Activated naive CD4-positive, alpha-beta T cell treated with anti-CD3 and anti-CD28 coated beads, Interleukin-2, amount 10 ng/mL, durations not matched to agents 7 days and 5 days (primary cell): Measurements from ENCODE around the gene HOXB1.

Experiments
- CTCF ChIA-PET: fragments of 350-600 bp; sonication (Branson Sonifier 250); formaldehyde crosslinking; loops from one replicate; lab custom pipeline; 2021; ENCODE audit warnings: antibody characterized with exemption; lab: Charles Lee
- DNase-seq: peaks from one replicate; pipeline ENCODE4 v3.0.0-alpha.2; 2020
- H3K27ac Mint-ChIP-seq: one replicate; pipeline ENCODE4 v1.8.0; 2021; ENCODE audit warnings: mild to moderate bottlenecking, moderate library complexity, mixed read lengths
- H3K27me3 Mint-ChIP-seq: one replicate; pipeline ENCODE4 v1.8.0; 2021; ENCODE audit warnings: mild to moderate bottlenecking, mixed read lengths
- H3K36me3 Mint-ChIP-seq: one replicate; pipeline ENCODE4 v1.8.0; 2021; ENCODE audit warnings: mixed read lengths
- H3K4me1 Mint-ChIP-seq: one replicate; pipeline ENCODE4 v1.8.0; 2021; ENCODE audit warnings: mixed read lengths
- H3K4me3 Mint-ChIP-seq: one replicate; pipeline ENCODE4 v1.8.0; 2021; ENCODE audit warnings: mild to moderate bottlenecking, moderate library complexity, mixed read lengths
- H3K9me3 Mint-ChIP-seq: one replicate; pipeline ENCODE4 v1.8.0; 2021; ENCODE audit warnings: mixed read lengths

The HOXB1 gene

DNA sequence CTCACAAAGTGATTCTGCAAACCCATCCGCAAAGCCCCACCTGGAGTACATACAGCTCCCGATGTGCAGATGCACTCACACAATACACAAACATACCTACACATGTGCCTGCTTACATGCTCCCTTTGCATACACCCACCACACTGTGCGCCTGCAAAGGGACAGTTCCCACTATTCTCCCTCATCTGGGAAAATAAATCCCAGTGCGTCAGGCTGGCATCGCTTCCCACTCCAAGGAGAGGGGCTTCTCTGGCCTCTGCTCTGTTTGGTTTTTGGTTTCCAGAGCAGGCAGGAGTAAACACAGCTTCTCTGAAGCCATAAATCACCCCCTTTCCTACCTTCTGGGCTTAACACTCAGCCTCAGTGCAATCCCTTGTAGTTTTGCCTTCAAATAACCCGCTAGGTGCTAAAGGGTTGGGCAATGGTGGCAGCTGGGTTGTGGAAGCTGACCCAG, 32.6 kb upstream of the HOXB1 start:
- Mint-ChIP-seq H3K4me3 (no peak overlapping the region), H3K27ac (no peak overlapping the region), H3K27me3 (peaks cover 54% of the 10 kb centered on the region), H3K36me3 (peaks cover 4% of the 10 kb centered on the region), H3K4me1 (peaks cover 26% of the 10 kb centered on the region), H3K9me3 (no peaks in the 10 kb centered on the region)
- no peak for DNase-seq
- CTCF ChIA-PET = interaction anchor here (1.6 to 1.8 kb wide), 2 partner anchors 24 to 70 kb away, joined by 4 read pairs; no protein-coding TSS in a partner anchor

- peaks cover 1% of the 10 kb centered on the region for H3K36me3 Mint-ChIP-seq
- H3K27me3 Mint-ChIP-seq = peaks cover 59% of the 10 kb centered on the region
- H3K27ac Mint-ChIP-seq = no peak overlapping the region
- no peaks in the 10 kb centered on the region for H3K9me3 Mint-ChIP-seq
- CTCF ChIA-PET = interaction anchor here (1.8 kb wide), 1 partner anchor 25 kb away, joined by 4 read pairs; no protein-coding TSS in a partner anchor
- H3K4me1 Mint-ChIP-seq = peaks cover 23% of the 10 kb centered on the region
- DNase-seq = no peak
- H3K4me3 Mint-ChIP-seq = no peak overlapping the region
Measured at GRCh38 chr17:48562934-48563333, 32.1 kb upstream of the HOXB1 start.

DNA sequence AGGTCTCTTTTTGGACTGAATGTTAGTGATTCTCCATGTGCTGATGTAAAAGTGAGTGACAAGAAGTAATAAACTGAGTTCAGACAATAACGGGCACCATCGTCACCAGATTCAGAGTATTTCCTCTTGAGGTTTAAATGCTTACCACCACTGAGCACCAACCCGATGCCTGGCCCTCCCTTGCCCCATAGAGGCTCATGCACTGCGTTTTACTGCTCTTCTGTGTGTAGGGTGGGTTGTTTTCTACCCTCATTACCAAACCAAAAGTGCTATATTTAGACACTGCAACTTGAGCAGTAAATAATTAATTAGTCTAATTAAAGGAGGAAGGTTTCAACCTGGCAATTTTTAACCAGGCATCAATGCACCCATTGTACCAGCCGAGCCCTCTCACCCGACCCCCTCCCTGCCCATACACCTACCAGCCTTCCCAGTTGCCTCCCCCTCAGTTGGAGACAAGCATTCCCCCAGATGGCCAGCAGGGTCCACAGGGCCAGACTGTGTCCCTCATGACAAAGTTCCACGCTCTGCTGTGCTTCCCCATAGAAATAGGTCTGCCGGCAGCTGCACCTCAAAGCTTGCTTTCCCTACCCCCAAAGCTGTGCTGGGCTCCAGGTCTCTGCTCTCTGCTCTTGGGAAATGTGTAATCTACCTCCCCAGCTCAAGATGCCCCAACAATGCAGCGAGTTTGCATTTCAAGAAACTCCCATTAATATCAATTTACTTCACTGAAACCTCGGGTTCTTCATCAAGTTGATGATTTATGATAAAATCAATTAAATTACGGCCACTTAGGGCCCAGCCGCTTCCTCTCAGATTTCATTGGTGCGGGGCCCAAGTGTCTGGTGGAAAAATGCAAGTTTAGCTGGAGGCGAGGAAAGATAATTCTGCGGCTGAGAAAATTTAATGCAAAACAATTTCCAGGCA, 31.3 kb upstream of the HOXB1 start:
- H3K27ac Mint-ChIP-seq = peak overlapping the region; percentile 13
- no peaks in the 10 kb centered on the region for H3K9me3 Mint-ChIP-seq
- CTCF ChIA-PET = interaction anchor here (0.7 to 1.5 kb wide), 3 partner anchors 8 to 1339 kb away, joined by 3 to 4 read pairs (median 4); no protein-coding TSS in a partner anchor

DNA sequence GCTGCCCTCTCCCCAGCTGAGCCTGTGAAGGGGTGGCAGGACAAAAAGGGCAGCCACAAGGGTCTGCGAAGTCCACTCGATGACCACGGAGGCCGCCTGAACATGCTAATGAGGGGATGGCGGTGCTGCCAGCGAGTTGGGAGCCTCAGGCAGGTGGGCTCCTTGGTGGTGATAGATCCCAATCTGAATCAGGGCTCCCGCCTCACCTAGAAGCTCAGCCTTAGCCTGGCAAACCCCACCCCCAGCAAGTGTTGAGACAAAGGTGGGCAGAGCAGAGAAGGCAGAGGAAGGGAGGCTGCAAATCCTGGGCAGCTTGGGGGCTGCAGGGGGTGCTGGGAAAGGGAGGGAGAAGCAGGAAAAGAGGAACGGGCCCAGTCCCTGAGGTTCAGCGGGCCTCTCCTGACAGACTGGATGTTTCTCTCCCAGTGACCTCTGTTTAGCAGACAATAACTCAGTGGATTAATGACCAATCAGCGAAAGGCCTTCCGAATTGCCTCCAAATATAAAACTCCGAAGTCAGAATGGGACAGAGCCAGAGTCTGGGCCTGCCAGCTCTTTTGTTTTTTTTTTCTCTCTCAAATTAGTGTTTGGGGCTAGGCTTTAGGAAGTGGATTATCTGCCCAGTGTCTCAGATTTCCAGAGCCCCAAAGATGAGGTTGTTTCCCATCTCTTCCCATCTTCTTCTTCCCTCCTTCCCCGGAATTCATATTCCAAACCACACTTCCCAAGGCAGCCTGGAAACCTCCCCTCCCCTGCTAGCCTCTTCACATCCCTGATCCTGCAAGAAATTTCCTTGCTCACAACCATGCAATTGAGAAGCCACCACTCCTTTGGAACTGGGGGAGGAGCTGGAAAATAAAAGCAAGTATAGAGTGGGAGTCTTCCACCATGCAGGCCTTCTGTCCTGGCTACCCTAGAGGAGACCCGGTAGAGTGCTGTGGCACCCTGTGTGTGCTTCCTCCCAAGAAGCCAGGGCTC, 29.3 kb upstream of the HOXB1 start:
- Mint-ChIP-seq H3K9me3 (no peaks in the 10 kb centered on the region), H3K27ac (no peak overlapping the region), H3K4me3 (no peak overlapping the region), H3K36me3 (peaks cover 8% of the 10 kb centered on the region), H3K4me1 (peaks cover 30% of the 10 kb centered on the region), H3K27me3 (peaks cover 87% of the 10 kb centered on the region)
- CTCF ChIA-PET = interaction anchor here (1.5 kb wide), 1 partner anchor 68 kb away, joined by 4 read pairs; no protein-coding TSS in a partner anchor
- no peak for DNase-seq

More for the DNA sequence above, 31.3 kb upstream of the HOXB1 start:
- peaks cover 23% of the 10 kb centered on the region for H3K4me1 Mint-ChIP-seq
- peaks cover 67% of the 10 kb centered on the region for H3K27me3 Mint-ChIP-seq
- H3K4me3 Mint-ChIP-seq = no peak overlapping the region
- H3K36me3 Mint-ChIP-seq = peaks cover 1% of the 10 kb centered on the region
- DNase-seq = no peak

- H3K4me1 Mint-ChIP-seq = peaks cover 31% of the 10 kb centered on the region
- no peak for DNase-seq
- CTCF ChIA-PET = no interaction called here
- no peak overlapping the region for H3K27ac Mint-ChIP-seq
- peaks cover 95% of the 10 kb centered on the region for H3K27me3 Mint-ChIP-seq
- H3K4me3 Mint-ChIP-seq = no peak overlapping the region
- no peaks in the 10 kb centered on the region for H3K9me3 Mint-ChIP-seq
- H3K36me3 Mint-ChIP-seq = peaks cover 9% of the 10 kb centered on the region
Measured at GRCh38 chr17:48559122-48559839, 28.5 kb upstream of the HOXB1 start.

GRCh38 chr17:48558831-48559121, 28.0 kb upstream of the HOXB1 start:
- Mint-ChIP-seq H3K9me3 (no peaks in the 10 kb centered on the region), H3K36me3 (peaks cover 10% of the 10 kb centered on the region), H3K4me3 (no peak overlapping the region), H3K4me1 (peaks cover 30% of the 10 kb centered on the region), H3K27ac (no peak overlapping the region), H3K27me3 (peaks cover 98% of the 10 kb centered on the region)
- CTCF ChIA-PET = no interaction called here
- DNase-seq = no peak

- H3K9me3 Mint-ChIP-seq = no peaks in the 10 kb centered on the region
- peaks cover 28% of the 10 kb centered on the region for H3K4me1 Mint-ChIP-seq
- no peak overlapping the region for H3K27ac Mint-ChIP-seq
- CTCF ChIA-PET = interaction anchor here (1.1 kb wide), 1 partner anchor 66 kb away, joined by 4 read pairs; no protein-coding TSS in a partner anchor
- no peak for DNase-seq
- H3K36me3 Mint-ChIP-seq = peaks cover 11% of the 10 kb centered on the region
- no peak overlapping the region for H3K4me3 Mint-ChIP-seq
- H3K27me3 Mint-ChIP-seq = peaks cover 98% of the 10 kb centered on the region
Measured at GRCh38 chr17:48558057-48558830, 27.4 kb upstream of the HOXB1 start.

DNA sequence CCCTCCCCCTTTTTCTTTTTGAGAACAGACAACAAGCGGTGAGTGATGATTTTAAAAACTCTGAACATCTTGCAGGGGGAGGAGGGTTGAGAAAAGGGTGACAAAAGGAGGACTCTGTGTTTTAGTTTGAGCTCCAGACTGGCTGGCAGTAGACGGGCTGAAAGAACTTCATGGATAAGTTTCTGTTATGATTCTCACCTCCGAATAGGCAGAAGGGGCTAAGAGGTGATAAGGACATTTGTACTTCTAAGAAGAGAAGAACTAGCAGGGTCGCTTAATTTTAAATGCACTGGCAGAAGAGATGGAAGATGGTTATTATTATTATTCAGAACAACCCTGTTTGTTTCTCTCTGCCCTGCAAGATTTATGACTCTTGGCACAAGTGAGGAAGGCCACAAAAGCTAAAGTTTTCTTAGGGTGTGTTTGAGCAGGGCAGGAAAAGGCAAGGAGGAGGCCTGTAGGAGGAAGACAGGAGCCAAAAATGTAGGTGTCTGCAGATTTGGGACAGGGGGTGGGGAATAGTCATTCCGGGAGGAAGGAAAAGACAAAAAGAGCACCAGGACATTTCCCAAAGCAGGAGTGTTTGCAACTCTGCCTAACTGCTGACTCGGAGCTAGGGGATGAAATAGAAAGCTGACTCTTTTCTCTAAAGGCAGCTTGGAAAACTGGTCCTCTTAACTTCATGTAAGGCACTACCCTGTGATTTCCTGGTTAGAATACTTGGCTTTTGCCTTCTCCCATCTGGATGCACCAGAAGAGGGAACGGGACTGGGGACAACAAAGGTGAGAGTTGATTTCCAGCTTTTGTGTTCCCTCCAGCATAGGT, 26.0 kb upstream of the HOXB1 start:
- Mint-ChIP-seq H3K36me3 (peaks cover 13% of the 10 kb centered on the region), H3K27ac (no peak overlapping the region), H3K4me1 (peaks cover 23% of the 10 kb centered on the region), H3K27me3 (peaks cover 97% of the 10 kb centered on the region), H3K4me3 (no peak overlapping the region), H3K9me3 (no peaks in the 10 kb centered on the region)
- CTCF ChIA-PET = interaction anchor here (1.1 to 1.2 kb wide), 2 partner anchors 18 to 64 kb away, joined by 3 to 4 read pairs; no protein-coding TSS in a partner anchor
- no peak for DNase-seq

DNA sequence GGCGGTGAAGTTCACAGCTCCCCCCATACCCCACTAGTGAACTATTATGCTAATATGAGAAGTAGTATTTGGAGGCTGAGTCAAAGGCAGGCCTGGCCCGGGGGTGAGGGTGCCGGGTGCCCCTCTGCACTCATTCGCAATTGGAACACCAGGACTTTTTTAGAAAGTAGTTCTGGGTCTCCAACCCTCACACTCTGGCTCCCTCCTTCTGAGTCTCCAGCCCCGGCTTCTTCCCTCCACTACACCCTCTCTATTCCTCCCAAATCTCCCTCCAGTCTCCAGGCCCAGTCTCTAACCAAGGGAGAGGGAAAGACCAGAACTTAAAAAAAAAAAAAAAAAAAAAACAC, 25.4 kb upstream of the HOXB1 start:
- no peak for DNase-seq
- H3K9me3 Mint-ChIP-seq = no peaks in the 10 kb centered on the region
- CTCF ChIA-PET = interaction anchor here (1.2 to 1.8 kb wide), 2 partner anchors 17 to 248 kb away, joined by 3 to 4 read pairs; no protein-coding TSS in a partner anchor
- no peak overlapping the region for H3K4me3 Mint-ChIP-seq
- H3K36me3 Mint-ChIP-seq = peaks cover 13% of the 10 kb centered on the region
- H3K27ac Mint-ChIP-seq = no peak overlapping the region
- H3K27me3 Mint-ChIP-seq = peaks cover 93% of the 10 kb centered on the region
- H3K4me1 Mint-ChIP-seq = peaks cover 17% of the 10 kb centered on the region

- peak overlapping the region; percentile 33 for H3K27ac Mint-ChIP-seq
- H3K36me3 Mint-ChIP-seq = peaks cover 13% of the 10 kb centered on the region
- peak overlapping the region; percentile 75 for H3K4me3 Mint-ChIP-seq
- peaks cover 87% of the 10 kb centered on the region for H3K27me3 Mint-ChIP-seq
- DNase-seq = no peak
- no peaks in the 10 kb centered on the region for H3K9me3 Mint-ChIP-seq
- H3K4me1 Mint-ChIP-seq = peaks cover 13% of the 10 kb centered on the region
- CTCF ChIA-PET = interaction anchor here (0.6 to 1.8 kb wide), 2 partner anchors 63 to 248 kb away, joined by 4 read pairs; no protein-coding TSS in a partner anchor
Measured at GRCh38 chr17:48555258-48556228, 24.7 kb upstream of the HOXB1 start.
